ENCODE results near the gene APCDD1L.

- TF ChIP-seq CTCF (IDR thresholded peaks at IDR 0.05; ENCODE audit: low read depth, low read length, missing input control) (no peak), GABPA (IDR thresholded peaks at IDR 0.05 in 1 of 2, conservative IDR thresholded peaks at IDR 0.05 in 1 of 2) (peak in 1 of 2 donors; percentile 19), TAF1 (conservative IDR thresholded peaks at IDR 0.05) (no peak), YY1 (IDR thresholded peaks at IDR 0.05) (peak; percentile 57), JUND (IDR thresholded peaks at IDR 0.05) (peak; percentile 64 to 80), RAD21 (IDR thresholded peaks at IDR 0.05) (peak; percentile 31 to 37), ATF3 (IDR thresholded peaks at IDR 0.05) (no peak), HNF4A (conservative IDR thresholded peaks at IDR 0.05) (peak; percentile 96), FOXA1 (IDR thresholded peaks at IDR 0.05) (peak; percentile 54), REST (IDR thresholded peaks at IDR 0.05) (no peak), MAX (IDR thresholded peaks at IDR 0.05) (peak; percentile 50), ZBTB33 (IDR thresholded peaks at IDR 0.05) (peak; percentile 77)
Observed at GRCh38 chr20:58432186-58432954, 82.8 kb downstream of the APCDD1L start.
